Small intestine (tissue), 7 donors: ENCODE data around the gene MFAP2. TPM values are rescaled to one million over a fixed set of nuclear protein-coding genes. Genes with fewer than 3 reads are reported as not detected.
"Not testable (repeated sequence)": the region's sequence is repeated elsewhere in the genome, so short reads cannot be mapped to it uniquely, and the experiment has no call there.

Source experiments
- DNase-seq, 2 donors: peaks; one replicate each; pipeline versions ENCODE4 v3.0.0 to v3.0.0-alpha.2; 2013
- FAIRE-seq: peaks from 2 replicates; lab custom pipeline; 2012; peaks lifted over from hg19 to GRCh38; lab: Jason Lieb, UNC
- H3K27ac ChIP-seq, 3 donors: one replicate each; pipeline ENCODE4 v1.5.1; 2013; ENCODE audit warnings: low read length in 2 of 3, mild to moderate bottlenecking in 2 of 3, control low read depth in 1 of 3, inconsistent platforms in 1 of 3, low read depth in 1 of 3, moderate library complexity in 1 of 3
- H3K27me3 ChIP-seq, 3 donors: one replicate each; pipeline ENCODE4 v1.6.1; 2013; ENCODE audit warnings: low read length in 3 of 3, inconsistent platforms in 1 of 3; ENCODE audit not compliant: control insufficient read depth in 3 of 3, insufficient read depth in 3 of 3
- H3K36me3 ChIP-seq, 3 donors: one replicate each; pipeline ENCODE4 v1.6.1; 2013; ENCODE audit warnings: low read length in 3 of 3, inconsistent platforms in 1 of 3, low read depth in 1 of 3, mild to moderate bottlenecking in 1 of 3, moderate library complexity in 1 of 3; ENCODE audit not compliant: control insufficient read depth in 3 of 3, insufficient read depth in 2 of 3
- H3K4me1 ChIP-seq, 3 donors: one replicate each; pipeline ENCODE4 v1.6.1; 2013; ENCODE audit warnings: low read length in 2 of 3, inconsistent platforms in 1 of 3, low read depth in 1 of 3, mild to moderate bottlenecking in 1 of 3, moderate library complexity in 1 of 3; ENCODE audit not compliant: control insufficient read depth in 3 of 3, insufficient read depth in 2 of 3
- H3K4me3 ChIP-seq, 3 donors: one replicate each; pipeline ENCODE4 v1.5.1; 2013; ENCODE audit warnings: low read length in 3 of 3, control low read depth in 1 of 3, inconsistent platforms in 1 of 3, low read depth in 1 of 3, mild to moderate bottlenecking in 1 of 3, moderate library complexity in 1 of 3
- H3K9me3 ChIP-seq, 2 donors: one replicate each; pipeline ENCODE4 v1.6.1; 2013; ENCODE audit warnings: low read depth in 1 of 2, low read length in 1 of 2; ENCODE audit not compliant: control insufficient read depth in 2 of 2, insufficient read depth in 1 of 2
- WGBS, 3 donors: extraction: QIAGEN DNeasy Blood & Tissue Kit; methylation state at CpG; one replicate each; pipeline ENCODE4 v1.1.7; 2013; 5-methylcytosine and 5-hydroxymethylcytosine counted together
- polyA plus RNA-seq, 4 donors: library from polyadenylated mRNA; stranded (reverse) in 3 of 4; unstranded in 1 of 4; fragments of 200-250 nt in 3 of 4; fragments of 120-200 nt in 1 of 4; gene quantifications; one replicate each; pipeline versions ENCODE4 v1.2.1 to v1.2.3, GENCODE V29; 2013
- donor health status: healthy with polysubstance abuse.
- donor health status: control.
- donor health status: control.
- donor health status: Bipolar disorder and iron deficiency.
- donor health status: healthy.

The MFAP2 gene
- polyA plus RNA-seq, 4 donors, result 2.4 to 125 (median 8.7) TPM; not detected in 1

DNA sequence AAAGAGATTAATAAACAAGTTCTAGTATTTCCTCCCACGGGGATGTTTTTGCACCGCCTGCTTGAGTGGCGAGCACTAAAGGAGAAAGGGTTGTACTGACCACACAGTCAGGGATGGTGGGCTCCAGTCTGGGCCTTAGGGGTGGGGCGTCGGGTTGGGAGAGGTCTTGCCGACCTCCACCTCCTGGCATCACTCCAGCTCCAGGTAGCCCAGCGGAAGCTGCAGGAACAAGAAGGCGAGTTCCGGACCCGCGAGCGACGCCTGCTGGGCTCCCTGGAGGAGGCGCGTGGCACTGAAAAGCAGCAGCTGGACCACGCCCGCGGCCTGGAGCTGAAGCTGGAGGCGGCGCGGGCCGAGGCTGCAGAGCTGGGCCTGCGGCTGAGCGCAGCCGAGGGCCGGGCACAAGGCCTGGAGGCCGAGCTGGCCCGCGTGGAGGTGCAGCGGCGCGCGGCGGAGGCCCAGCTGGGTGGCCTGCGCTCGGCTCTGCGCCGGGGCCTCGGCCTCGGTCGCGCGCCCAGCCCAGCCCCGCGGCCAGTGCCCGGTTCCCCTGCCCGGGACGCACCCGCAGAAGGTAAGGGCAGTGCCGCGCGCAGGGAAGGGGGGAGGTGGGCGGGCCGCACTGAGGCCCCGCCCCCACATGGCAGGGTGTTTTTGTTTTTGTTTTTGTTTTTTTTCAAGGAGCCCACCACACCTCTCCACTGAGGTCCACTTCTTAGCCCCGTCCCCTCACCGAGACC, 19.7 kb downstream of the MFAP2 start:
- peak; percentile 83 to 91 for DNase-seq
- Histone ChIP-seq H3K36me3 (peaks cover 0 to 23% (median 2%) of the 10 kb centered on the region in 3 donors), H3K4me1 (no peaks in the 10 kb centered on the region), H3K9me3 (no peaks in the 10 kb centered on the region), H3K27ac (peak overlapping the region in 2 of 3 donors; percentile 22 to 40), H3K4me3 (peak overlapping the region in 2 of 3 donors; percentile 40 to 58), H3K27me3 (no peaks in the 10 kb centered on the region)
- FAIRE-seq, result no peak
- WGBS, 3 donors, result 3 to 5% (median 4%) methylated on average over 29 to 57 of the region's 57 CpGs

DNA sequence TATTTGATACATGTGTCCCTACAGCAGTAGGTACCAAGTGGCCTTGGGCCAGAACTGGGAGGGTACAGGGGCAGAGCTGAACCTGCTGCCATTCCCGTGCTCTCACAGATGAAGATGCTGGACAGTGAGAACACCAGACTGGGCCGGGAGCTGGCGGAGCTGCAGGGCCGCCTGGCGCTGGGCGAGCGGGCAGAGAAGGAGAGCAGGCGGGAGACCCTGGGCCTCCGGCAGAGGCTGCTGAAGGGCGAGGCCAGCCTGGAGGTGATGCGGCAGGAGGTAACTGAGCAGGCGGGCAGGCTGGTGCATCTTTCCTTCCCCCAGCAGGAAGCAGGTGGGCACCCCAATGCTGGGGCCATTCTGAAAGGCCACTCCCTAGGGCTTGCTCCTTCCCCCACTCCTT, 21.9 kb downstream of the MFAP2 start:
- no peak for FAIRE-seq
- Histone ChIP-seq H3K36me3 (peaks cover 0 to 26% (median 2%) of the 10 kb centered on the region in 3 donors), H3K4me3 (no peak overlapping the region), H3K4me1 (no peaks in the 10 kb centered on the region), H3K27ac (no peak overlapping the region), H3K27me3 (no peaks in the 10 kb centered on the region), H3K9me3 (no peaks in the 10 kb centered on the region)
- 94 to 96% (median 96%) methylated on average over 12 of the region's 12 CpGs for WGBS, 3 donors
- no peak for DNase-seq

DNA sequence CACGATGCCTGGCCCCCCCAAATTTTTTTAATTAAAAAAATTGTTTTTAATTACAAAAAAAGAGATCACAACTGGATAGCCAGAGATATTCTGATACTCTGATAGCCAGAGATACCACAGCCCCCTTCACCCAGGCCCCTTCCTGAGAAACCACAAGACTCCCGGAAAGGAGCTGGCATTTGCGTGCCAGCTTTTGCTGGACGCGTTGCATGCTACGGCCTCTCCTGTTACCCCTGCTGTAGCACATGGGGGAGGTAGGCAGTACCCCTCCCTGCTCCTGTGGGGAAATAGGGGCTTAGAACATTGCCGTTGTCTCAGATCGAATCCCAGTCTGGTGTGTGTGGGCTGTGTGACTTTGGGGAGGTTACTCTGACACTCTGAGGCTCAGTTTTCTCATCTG, 22.7 kb downstream of the MFAP2 start:
- Histone ChIP-seq H3K4me1 (no peaks in the 10 kb centered on the region), H3K27ac (no peak overlapping the region), H3K9me3 (no peaks in the 10 kb centered on the region), H3K4me3 (no peak overlapping the region), H3K36me3 (peaks cover 0 to 23% (median 2%) of the 10 kb centered on the region in 3 donors), H3K27me3 (no peaks in the 10 kb centered on the region)
- DNase-seq (no peak), FAIRE-seq (no peak)
- 88 to 95% (median 95%) methylated on average over 8 of the region's 8 CpGs for WGBS, 3 donors

DNA sequence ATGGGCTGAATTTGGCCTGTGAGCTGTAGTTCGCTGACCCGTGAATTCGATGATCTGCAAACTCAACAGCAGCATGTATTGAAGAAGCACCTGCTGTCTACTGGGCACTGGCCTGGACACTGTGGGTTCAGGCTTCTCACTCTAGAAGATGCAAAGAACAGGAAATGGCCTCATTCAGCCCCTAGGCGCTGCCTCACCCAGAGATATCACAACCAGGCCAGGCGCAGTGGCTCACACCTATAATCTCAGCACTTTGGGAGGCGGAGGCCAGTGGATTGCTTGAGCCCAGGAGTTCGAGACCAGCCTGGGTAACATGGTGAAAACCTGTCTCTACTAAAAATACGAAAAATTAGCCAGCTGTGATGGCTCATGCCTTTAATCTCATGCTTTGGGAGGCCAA, 23.6 kb downstream of the MFAP2 start:
- H3K27ac ChIP-seq, result no peak overlapping the region
- 93 to 95% (median 94%) methylated on average over 8 of the region's 8 CpGs for WGBS, 3 donors

DNA sequence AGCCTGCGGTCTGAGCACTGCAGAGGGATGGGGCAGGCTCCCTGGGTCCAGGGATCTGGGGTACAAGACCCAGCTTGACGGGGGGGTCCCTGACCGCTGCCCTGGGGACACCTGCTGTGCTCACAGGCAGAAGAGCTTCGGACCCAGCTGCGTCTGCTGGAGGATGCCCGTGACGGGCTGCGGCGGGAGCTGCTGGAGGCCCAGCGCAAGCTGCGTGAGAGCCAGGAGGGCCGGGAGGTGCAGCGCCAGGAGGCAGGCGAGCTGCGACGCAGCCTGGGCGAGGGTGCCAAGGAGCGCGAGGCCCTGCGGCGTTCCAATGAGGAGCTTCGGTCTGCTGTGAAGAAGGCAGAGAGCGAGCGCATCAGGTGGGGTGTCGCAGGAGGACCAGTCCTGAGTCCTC, 25.2 kb downstream of the MFAP2 start:
- Histone ChIP-seq H3K4me3 (no peak overlapping the region), H3K4me1 (no peaks in the 10 kb centered on the region), H3K9me3 (no peaks in the 10 kb centered on the region), H3K27ac (no peak overlapping the region), H3K36me3 (peaks cover 0 to 23% (median 2%) of the 10 kb centered on the region in 3 donors), H3K27me3 (no peaks in the 10 kb centered on the region)
- WGBS, 3 donors, result 95 to 97% (median 96%) methylated on average over 25 of the region's 25 CpGs
- FAIRE-seq, result no peak
- no peak for DNase-seq

More for the DNA sequence above, 23.6 kb downstream of the MFAP2 start:
- FAIRE-seq, result no peak
- Histone ChIP-seq H3K9me3 (no peaks in the 10 kb centered on the region), H3K4me1 (no peaks in the 10 kb centered on the region), H3K4me3 (no peak overlapping the region), H3K27me3 (no peaks in the 10 kb centered on the region), H3K36me3 (peaks cover 0 to 23% (median 2%) of the 10 kb centered on the region in 3 donors)
- DNase-seq, result no peak

DNA sequence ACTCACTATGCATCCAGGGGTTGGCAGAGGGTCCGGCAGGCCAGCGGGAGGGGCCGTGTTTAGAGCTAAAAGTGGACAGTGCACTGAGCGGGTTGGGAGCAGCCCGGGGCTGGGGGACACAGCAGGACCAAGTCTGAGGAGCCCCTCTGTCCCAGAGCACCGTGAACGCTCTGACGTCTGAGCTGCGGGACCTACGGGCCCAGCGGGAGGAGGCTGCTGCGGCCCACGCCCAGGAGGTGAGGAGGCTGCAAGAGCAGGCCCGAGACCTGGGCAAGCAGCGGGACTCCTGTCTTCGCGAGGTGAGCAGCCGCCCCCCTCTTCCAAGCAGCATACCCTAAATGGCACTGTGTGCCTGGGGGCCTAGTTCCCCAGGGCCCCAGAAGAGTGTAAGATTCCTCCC, 25.8 kb downstream of the MFAP2 start:
- WGBS, 3 donors, result 92 to 99% (median 96%) methylated on average over 17 to 18 of the region's 18 CpGs
- Histone ChIP-seq H3K4me3 (no peak overlapping the region), H3K27ac (no peak overlapping the region), H3K9me3 (no peaks in the 10 kb centered on the region), H3K27me3 (no peaks in the 10 kb centered on the region), H3K36me3 (peaks cover 0 to 23% (median 2%) of the 10 kb centered on the region in 3 donors), H3K4me1 (no peaks in the 10 kb centered on the region)
- FAIRE-seq, result no peak
- DNase-seq, result no peak

DNA sequence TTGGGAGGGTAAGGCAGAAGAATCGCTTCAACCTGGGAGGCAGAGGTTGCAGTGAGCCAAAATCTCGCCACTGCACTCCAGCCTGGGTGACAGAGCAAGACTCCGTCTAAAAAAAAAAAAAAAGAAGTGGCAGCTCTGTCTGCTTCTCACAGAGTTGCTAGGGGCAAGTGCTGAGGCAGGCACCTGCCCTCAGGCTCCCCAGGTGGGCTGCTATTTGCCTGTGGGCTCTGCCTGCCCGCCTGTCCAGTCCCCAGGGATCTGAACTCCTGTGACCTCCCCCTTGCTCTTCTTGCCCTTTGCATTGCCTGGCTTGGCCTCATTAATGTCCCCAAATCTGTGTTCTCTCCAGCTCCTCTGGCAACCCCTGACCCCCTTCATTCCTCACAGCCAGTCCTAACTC, 28.0 kb downstream of the MFAP2 start:
- peaks cover 0 to 20% (median 2%) of the 10 kb centered on the region in 3 donors for H3K36me3 ChIP-seq

DNA sequence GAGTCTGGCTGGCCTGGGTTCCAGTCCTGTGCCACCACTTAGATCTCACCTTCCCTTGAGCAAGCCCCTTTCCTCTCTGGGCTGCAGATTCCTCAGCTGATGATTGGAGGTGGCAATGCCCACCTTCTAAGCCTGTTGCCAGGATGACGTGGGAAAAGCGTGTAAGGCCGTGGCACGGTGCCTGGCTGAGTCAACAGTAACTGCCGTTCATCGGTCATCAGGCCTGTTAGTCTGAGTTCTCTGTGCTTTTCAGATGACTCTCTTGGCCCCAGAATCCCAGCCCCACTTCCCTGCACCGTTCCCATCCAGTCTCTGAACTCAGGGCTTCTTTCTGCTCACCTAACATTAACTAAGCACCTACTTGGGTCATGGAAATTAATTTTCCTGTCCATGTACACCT, 31.4 kb downstream of the MFAP2 start:
- WGBS, 3 donors, result 29 to 64% (median 48%) methylated on average over 7 of the region's 7 CpGs
- not testable (repeated sequence) for H3K4me3 ChIP-seq, H3K9me3 ChIP-seq, H3K4me1 ChIP-seq, H3K27ac ChIP-seq, FAIRE-seq, H3K27me3 ChIP-seq
- peaks cover 0 to 15% (median 0%) of the 10 kb centered on the region in 3 donors for H3K36me3 ChIP-seq
- DNase-seq, result peak in 1 of 2 donors; percentile 26

More for the DNA sequence above, 28.0 kb downstream of the MFAP2 start:
- not testable (repeated sequence) for H3K27me3 ChIP-seq, H3K4me1 ChIP-seq, H3K9me3 ChIP-seq, DNase-seq, H3K27ac ChIP-seq, H3K4me3 ChIP-seq, FAIRE-seq
- 89 to 93% (median 89%) methylated on average over 4 of the region's 4 CpGs for WGBS, 3 donors
